IMR-90 (cell line): Measurements from ENCODE around the gene ARNT2. TPM values are rescaled to one million over a fixed set of nuclear protein-coding genes. Genes with fewer than 3 reads are reported as not detected.

Experiments used
- ATAC-seq: fragments of 200-7000 bp; cut with Tn5 transposase; 2 replicates; pipeline ENCODE4 v1.9.1; 2020; ENCODE audit warnings: low read depth, mild to moderate bottlenecking, moderate library complexity
- BruUV-seq: library from RNA; stranded (reverse); fragments of 400-500 nt; replicated peaks from 2 replicates; lab custom pipeline; 2021; lab: Mats Ljungman, UMichigan
- CTCF ChIA-PET: fragments of 300-600 bp; formaldehyde crosslinking; extraction: SDS; loops from one replicate; lab custom pipeline; 2021; ENCODE audit warnings: antibody characterized with exemption; lab: Yijun Ruan, JAX
- POLR2A ChIA-PET: fragments of 300-600 bp; sonication (Branson Sonifier 250); formaldehyde crosslinking; loops from one replicate; lab custom pipeline; 2022; ENCODE audit warnings: antibody characterized with exemption; ENCODE audit not compliant: unreplicated experiment; lab: Charles Lee
- DNase-seq: peaks from one replicate; pipeline ENCODE4 v3.0.0; 2013
- H2AFZ ChIP-seq: replicated peaks from 2 replicates; pipeline ENCODE3; 2013; ENCODE audit warnings: low read length, mild to moderate bottlenecking; ENCODE audit not compliant: poor library complexity
- H2AK5ac ChIP-seq: 2 replicates; pipeline ENCODE4 v1.6.1; 2013; ENCODE audit warnings: low read depth, low read length, inconsistent platforms
- H2AK9ac ChIP-seq: replicated peaks from 2 replicates; pipeline ENCODE3; 2013; ENCODE audit warnings: mild to moderate bottlenecking, low read depth, low read length, moderate library complexity; ENCODE audit not compliant: poor library complexity
- H2BK120ac ChIP-seq: 2 replicates; pipeline ENCODE4 v1.6.1; 2013; ENCODE audit warnings: low read depth, low read length, inconsistent platforms
- H2BK15ac ChIP-seq: 3 replicates; pipeline ENCODE4 v1.6.1; 2013; ENCODE audit warnings: low read depth, low read length, inconsistent platforms
- H2BK20ac ChIP-seq: 2 replicates; pipeline ENCODE4 v1.6.1; 2013; ENCODE audit warnings: low read depth, mild to moderate bottlenecking, inconsistent platforms, low read length, moderate library complexity
- H2BK5ac ChIP-seq: 2 replicates; pipeline ENCODE4 v1.6.1; 2013; ENCODE audit warnings: mild to moderate bottlenecking, low read depth, low read length, inconsistent platforms; ENCODE audit not compliant: poor library complexity, severe bottlenecking
- H3K14ac ChIP-seq: replicated peaks from 2 replicates; pipeline ENCODE4 v1.6.1; 2013; ENCODE audit warnings: low read depth, low read length, inconsistent platforms
- H3K18ac ChIP-seq: 2 replicates; pipeline ENCODE4 v1.6.1; 2013; ENCODE audit warnings: low read depth, low read length, control low read depth
- H3K23ac ChIP-seq: 2 replicates; pipeline ENCODE4 v1.6.1; 2013; ENCODE audit warnings: low read depth, low read length, inconsistent platforms
- H3K27ac ChIP-seq: 2 replicates; pipeline ENCODE4 v1.5.1; 2013; ENCODE audit warnings: mild to moderate bottlenecking, control low read depth, low read length; ENCODE audit not compliant: insufficient read depth
- H3K27me3 ChIP-seq: 2 replicates; pipeline ENCODE4 v1.6.1; 2013; ENCODE audit warnings: low read length; ENCODE audit not compliant: control insufficient read depth, insufficient read depth
- H3K36me3 ChIP-seq: 2 replicates; pipeline ENCODE4 v1.6.1; 2013; ENCODE audit warnings: low read length, mixed read lengths; ENCODE audit not compliant: control insufficient read depth, insufficient read depth
- H3K4ac ChIP-seq: 2 replicates; pipeline ENCODE4 v1.6.1; 2013; ENCODE audit warnings: low read depth, low read length, inconsistent platforms
- H3K4me1 ChIP-seq: 2 replicates; pipeline ENCODE4 v1.6.1; 2013; ENCODE audit warnings: low read length, mixed read lengths; ENCODE audit not compliant: control insufficient read depth, insufficient read depth
- H3K4me2 ChIP-seq: 2 replicates; pipeline ENCODE4 v1.6.1; 2013; ENCODE audit warnings: low read depth, mild to moderate bottlenecking, control low read depth, low read length, moderate library complexity
- H3K4me3 ChIP-seq: 2 replicates; pipeline ENCODE4 v1.5.1; 2013; ENCODE audit warnings: low read depth, mild to moderate bottlenecking, control low read depth, low read length, moderate library complexity; ENCODE audit not compliant: insufficient read depth
- H3K56ac ChIP-seq: 2 replicates; pipeline ENCODE4 v1.6.1; 2013; ENCODE audit warnings: low read length, inconsistent platforms; ENCODE audit not compliant: insufficient read depth; ENCODE audit errors: extremely low read depth
- H3K79me1 ChIP-seq, 2 experiments: 2 replicates each; pipeline ENCODE4 v1.6.1; 2013; ENCODE audit warnings: low read length in 2 of 2, inconsistent platforms in 1 of 2, low read depth in 1 of 2
- H3K9ac ChIP-seq: 2 replicates; pipeline ENCODE4 v1.6.1; 2013; ENCODE audit warnings: low read depth, low read length, control low read depth
- H3K9me1 ChIP-seq: 2 replicates; pipeline ENCODE4 v1.6.1; 2013; ENCODE audit warnings: low read length, inconsistent platforms; ENCODE audit not compliant: insufficient read depth
- H3K9me3 ChIP-seq: 2 replicates; pipeline ENCODE4 v1.6.1; 2013; ENCODE audit warnings: low read length; ENCODE audit not compliant: control insufficient read depth, insufficient read depth
- H4K20me1 ChIP-seq: 2 replicates; pipeline ENCODE4 v1.6.1; 2013; ENCODE audit warnings: low read length, inconsistent platforms; ENCODE audit not compliant: insufficient read depth
- H4K5ac ChIP-seq: 2 replicates; pipeline ENCODE4 v1.6.1; 2013; ENCODE audit warnings: mild to moderate bottlenecking, low read depth, low read length, control low read depth
- H4K8ac ChIP-seq, 2 experiments: 2 replicates each; pipeline ENCODE4 v1.6.1; 2013; ENCODE audit warnings: low read depth in 2 of 2, low read length in 2 of 2, control low read depth in 1 of 2, inconsistent platforms in 1 of 2
- H4K91ac ChIP-seq: 2 replicates; pipeline ENCODE4 v1.6.1; 2013; ENCODE audit warnings: low read depth, low read length, inconsistent platforms; ENCODE audit not compliant: insufficient read depth
- BHLHE40 ChIP-seq: fragments of 150-350 bp; IDR thresholded peaks from 2 replicates; pipeline ENCODE4 v1.6.1; 2016; ENCODE audit warnings: mild to moderate bottlenecking, low read depth, low read length
- CEBPB ChIP-seq: IDR thresholded peaks from 2 replicates; pipeline ENCODE4 v1.6.1; 2012; ENCODE audit warnings: low read depth, low read length, improper control_type of control experiment
- CHD1 ChIP-seq: IDR thresholded peaks from 2 replicates; pipeline ENCODE4 v1.6.1; 2012; ENCODE audit warnings: low read depth, low read length, improper control_type of control experiment
- CTCF ChIP-seq: conservative IDR thresholded peaks from 2 replicates; pipeline ENCODE4 v1.5.1; 2012; ENCODE audit warnings: mild to moderate bottlenecking, low read depth, low read length, improper control_type of control experiment
- ELK1 ChIP-seq: fragments of 150-350 bp; IDR thresholded peaks from 2 replicates; pipeline ENCODE4 v1.6.1; 2016; ENCODE audit warnings: low read depth, mild to moderate bottlenecking, low read length, moderate library complexity, borderline replicate concordance
- FOS ChIP-seq: fragments of 150-350 bp; IDR thresholded peaks from 2 replicates; pipeline ENCODE4 v1.6.1; 2016; ENCODE audit warnings: low read depth, low read length
- MAFK ChIP-seq: IDR thresholded peaks from 2 replicates; pipeline ENCODE4 v1.6.1; 2012; ENCODE audit warnings: low read depth, low read length, improper control_type of control experiment
- MAZ ChIP-seq: IDR thresholded peaks from 2 replicates; pipeline ENCODE4 v1.6.1; 2012; ENCODE audit warnings: low read depth, mild to moderate bottlenecking, low read length, improper control_type of control experiment, moderate library complexity, borderline replicate concordance
- MXI1 ChIP-seq: IDR thresholded peaks from 2 replicates; pipeline ENCODE4 v1.6.1; 2012; ENCODE audit warnings: low read depth, mild to moderate bottlenecking, low read length, moderate library complexity, borderline replicate concordance
- NFE2L2 ChIP-seq: fragments of 150-350 bp; IDR thresholded peaks from 2 replicates; pipeline ENCODE4 v1.6.1; 2016; ENCODE audit warnings: low read depth, mild to moderate bottlenecking, low read length
- POLR2A ChIP-seq: IDR thresholded peaks from 2 replicates; pipeline ENCODE4 v1.6.1; 2012; ENCODE audit warnings: mild to moderate bottlenecking, low read depth, low read length
- RAD21 ChIP-seq: IDR thresholded peaks from 2 replicates; pipeline ENCODE4 v1.6.1; 2012; ENCODE audit warnings: low read length, improper control_type of control experiment
- RCOR1 ChIP-seq: IDR thresholded peaks from 2 replicates; pipeline ENCODE4 v1.6.1; 2012; ENCODE audit warnings: mild to moderate bottlenecking, low read length, improper control_type of control experiment; ENCODE audit not compliant: insufficient replicate concordance
- RFX5 ChIP-seq: IDR thresholded peaks from 2 replicates; pipeline ENCODE4 v1.8.0; 2012; ENCODE audit warnings: low read depth, mild to moderate bottlenecking, low read length, moderate library complexity
- SMC3 ChIP-seq: fragments of 150-350 bp; IDR thresholded peaks from 2 replicates; pipeline ENCODE4 v1.6.1; 2016; ENCODE audit warnings: low read depth, mild to moderate bottlenecking, antibody characterized with exemption, low read length, moderate library complexity
- USF2 ChIP-seq: fragments of 150-350 bp; IDR thresholded peaks from 2 replicates; pipeline ENCODE4 v1.6.1; 2017; ENCODE audit warnings: mild to moderate bottlenecking, antibody characterized with exemption, low read length, low read depth
- WGBS, 2 experiments: methylation state at CpG; one replicate each; pipeline versions ENCODE4 v1.1.5 to v1.1.7; 2013; ENCODE audit warnings: missing lambda C conversion rate in 2 of 2; ENCODE audit not compliant: insufficient read length in 1 of 2; ENCODE audit errors: extremely low coverage in 2 of 2; 5-methylcytosine and 5-hydroxymethylcytosine counted together
- dilution Hi-C: fragments of 300-500 bp; cut with HindIII; formaldehyde crosslinking; loops from one replicate; pipeline ENCODE4 v1.14.3; 2018; ENCODE audit warnings: low sequenced_read_pairs; ENCODE audit not compliant: unreplicated experiment
- in situ Hi-C: fragments of 300-500 bp; cut with MboI; formaldehyde crosslinking; loops from 3 replicates; pipeline ENCODE4 v1.14.3; 2019; ENCODE audit warnings: low sequenced_read_pairs, inconsistent platforms, mixed read lengths
- intact Hi-C: fragments of 100-400 bp; cut with micrococcal nuclease; formaldehyde crosslinking; loops from 2 replicates; pipeline ENCODE4 v1.10.0; 2022
- polyA plus RNA-seq, 3 experiments: library from polyadenylated mRNA; depleted of rRNA; stranded (reverse); fragments of >200 nt; gene quantifications; 2 replicates each; pipeline ENCODE4 v1.2.3, GENCODE V29; 2012; ENCODE audit warnings: low replicate concordance in 1 of 3
- total RNA-seq: library from RNA; depleted of rRNA; stranded (reverse); fragments of >200 nt; gene quantifications from 2 replicates; pipeline ENCODE4 v1.2.3, GENCODE V29; 2012

Gene ARNT2
- total and polyA plus RNA-seq, 2 of the 4 experiments (the other 2 are of a cell fraction): 18.2 to 19.0 TPM

GRCh38 chr15:80494351-80494751 lies 90.2 kb downstream of the ARNT2 start:
- peak overlapping the region; percentile 100 for H2BK120ac ChIP-seq
- no peak for TF ChIP-seq MAZ
- no peak for TF ChIP-seq CEBPB
- no peak for TF ChIP-seq ELK1
- no peak for TF ChIP-seq NFE2L2
- no peak for TF ChIP-seq CTCF
- TF ChIP-seq FOS: no peak
- TF ChIP-seq SMC3: no peak
- no peak for TF ChIP-seq RFX5
- no peak for TF ChIP-seq USF2
- TF ChIP-seq POLR2A: no peak
- TF ChIP-seq MXI1: no peak
- no peak for TF ChIP-seq RAD21
- no peak; the same call in 1 of the 2 replicates for TF ChIP-seq MAFK
- no peak for TF ChIP-seq BHLHE40
- no peak for TF ChIP-seq RCOR1
- no peak for TF ChIP-seq CHD1
- no peaks in the 10 kb centered on the region for H3K9me3 ChIP-seq
- H4K20me1 ChIP-seq: no peaks in the 10 kb centered on the region
- POLR2A ChIA-PET: no interaction called here
- no TSS peak for BruUV-seq
- no peaks in the 10 kb centered on the region for H3K27me3 ChIP-seq
- peak overlapping the region; percentile 76 for H2AFZ ChIP-seq
- CTCF ChIA-PET: interaction anchor here (0.5 kb wide), 1 partner anchor 12 kb away, joined by 3 read pairs; no protein-coding TSS in a partner anchor
- H3K4me1 ChIP-seq: peaks cover 45% of the 10 kb centered on the region
- H4K5ac ChIP-seq: peak overlapping the region; percentile 100
- peak overlapping the region; percentile 98 to 99 for H4K8ac ChIP-seq
- DNase-seq (peak; percentile 74), ATAC-seq (peak; percentile 76)
- H3K36me3 ChIP-seq: no peaks in the 10 kb centered on the region
- H2BK5ac ChIP-seq: peak overlapping the region; percentile 99
- H2BK20ac ChIP-seq: peak overlapping the region; percentile 100
- intact Hi-C loops (loop anchor here (1.0 kb wide), 1 partner anchor 13 kb away; no protein-coding TSS in a partner anchor), dilution Hi-C loops (no loop called here), in situ Hi-C loops (no loop called here)
- H2BK15ac ChIP-seq: peak overlapping the region; percentile 97; the same call in 2 of the 3 replicates
- peak overlapping the region; percentile 99 for H3K56ac ChIP-seq
- H3K4ac ChIP-seq: peak overlapping the region; percentile 100
- H3K23ac ChIP-seq: peak overlapping the region; percentile 100
- H3K18ac ChIP-seq: peak overlapping the region; percentile 97
- H3K14ac ChIP-seq: peak overlapping the region; percentile 99
- H4K91ac ChIP-seq: peak overlapping the region; percentile 100
- peak overlapping the region; percentile 79 for H3K9ac ChIP-seq
- 30% methylated on average over 2 of the region's 5 CpGs; no CpG with 5 or more reads in 1 of the 2 experiments for WGBS, 2 experiments
- H3K9me1 ChIP-seq: peaks cover 50% of the 10 kb centered on the region
- H3K27ac ChIP-seq: peak overlapping the region; percentile 99
- no peak overlapping the region for H3K4me2 ChIP-seq
- peak overlapping the region; percentile 99 for H2AK5ac ChIP-seq
- peaks cover 29 to 74% of the 10 kb centered on the region in 2 experiments; a peak in 3 of 4 replicates for H3K79me1 ChIP-seq
- H3K4me3 ChIP-seq: no peak overlapping the region
- peak overlapping the region; percentile 97 for H2AK9ac ChIP-seq
